ENCODE results near the gene CTF1.
"Not testable (repeated sequence)": the region's sequence is repeated elsewhere in the genome, so short reads cannot be mapped to it uniquely, and the experiment has no call there.

The CTF1 gene

DNA sequence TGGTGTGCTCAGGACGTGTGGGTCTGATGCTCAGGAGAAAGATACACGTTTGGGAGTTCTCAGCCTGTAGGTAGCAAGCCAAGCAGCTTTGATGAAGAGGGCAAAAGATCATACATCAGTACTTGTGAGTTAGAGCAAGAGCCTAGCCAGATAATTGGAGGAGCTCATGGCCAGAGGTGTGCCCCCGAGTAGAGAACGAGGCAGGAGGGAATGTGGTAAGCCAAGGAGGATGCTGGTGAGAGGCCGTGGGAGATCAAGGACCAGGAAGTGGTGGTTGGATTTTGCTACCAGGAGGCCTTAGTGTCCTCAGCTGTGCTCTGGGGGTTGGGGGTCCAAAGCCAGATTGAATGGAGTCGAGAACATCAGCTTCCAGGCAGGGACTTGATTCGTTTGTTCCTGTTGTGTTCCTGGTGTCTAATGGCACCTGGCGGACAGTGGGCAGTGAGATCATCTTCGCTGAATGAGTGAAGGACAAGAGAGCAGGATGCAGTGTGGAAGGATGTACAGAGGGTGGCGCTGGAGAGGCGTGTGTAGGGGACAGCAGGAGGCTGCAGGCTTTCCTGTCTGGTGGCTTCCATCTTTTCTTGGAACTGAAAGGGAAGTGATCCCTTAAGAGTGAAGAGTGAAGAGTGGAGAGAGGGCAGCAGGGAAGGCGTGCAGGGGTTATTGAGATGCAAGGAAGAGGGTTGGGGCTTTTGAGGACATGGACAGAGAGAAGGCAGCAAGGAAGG is 38.6 kb downstream of the CTF1 start:
- no peak for DNase-seq

DNA sequence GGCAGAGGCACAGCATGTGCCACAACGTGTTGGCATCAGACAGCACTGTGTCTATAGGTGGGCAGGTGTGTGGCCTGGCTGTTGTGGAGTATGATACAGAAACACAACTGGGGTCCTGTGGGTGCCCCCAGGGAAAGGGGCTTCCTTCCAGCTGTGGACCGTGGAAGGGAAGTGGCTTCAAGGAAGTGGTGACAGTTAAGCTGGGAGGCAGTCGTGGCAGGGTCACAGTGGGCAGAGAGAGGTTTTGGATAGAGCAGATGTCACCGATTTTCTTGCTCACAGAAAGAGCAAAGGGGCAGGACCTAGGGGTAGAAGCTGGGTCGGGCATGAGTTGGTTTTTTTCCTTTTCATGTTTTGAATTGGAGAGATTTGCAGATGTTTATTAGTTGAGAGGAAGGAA is 41.3 kb downstream of the CTF1 start:
- no peak for DNase-seq

DNA sequence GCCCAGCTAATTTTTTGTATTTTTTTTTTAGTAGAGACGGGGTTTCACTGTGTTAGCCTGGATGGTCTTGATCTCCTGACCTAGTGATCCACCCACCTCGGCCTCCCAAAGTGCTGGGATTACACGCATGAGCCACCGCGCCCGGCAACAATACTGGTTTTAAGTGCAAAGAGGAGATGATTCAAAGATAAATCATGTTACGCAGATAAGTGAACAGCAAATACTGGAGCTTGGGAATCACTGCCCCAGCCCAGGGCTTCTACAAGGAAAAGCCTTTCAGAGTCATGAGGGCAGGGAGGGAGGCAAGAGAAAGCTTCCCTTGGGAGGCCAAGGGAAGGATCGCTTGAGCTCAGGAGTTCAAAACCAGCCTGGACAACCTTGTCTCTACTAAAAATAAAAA is 43.2 kb downstream of the CTF1 start:
- not testable (repeated sequence) for DNase-seq

DNA sequence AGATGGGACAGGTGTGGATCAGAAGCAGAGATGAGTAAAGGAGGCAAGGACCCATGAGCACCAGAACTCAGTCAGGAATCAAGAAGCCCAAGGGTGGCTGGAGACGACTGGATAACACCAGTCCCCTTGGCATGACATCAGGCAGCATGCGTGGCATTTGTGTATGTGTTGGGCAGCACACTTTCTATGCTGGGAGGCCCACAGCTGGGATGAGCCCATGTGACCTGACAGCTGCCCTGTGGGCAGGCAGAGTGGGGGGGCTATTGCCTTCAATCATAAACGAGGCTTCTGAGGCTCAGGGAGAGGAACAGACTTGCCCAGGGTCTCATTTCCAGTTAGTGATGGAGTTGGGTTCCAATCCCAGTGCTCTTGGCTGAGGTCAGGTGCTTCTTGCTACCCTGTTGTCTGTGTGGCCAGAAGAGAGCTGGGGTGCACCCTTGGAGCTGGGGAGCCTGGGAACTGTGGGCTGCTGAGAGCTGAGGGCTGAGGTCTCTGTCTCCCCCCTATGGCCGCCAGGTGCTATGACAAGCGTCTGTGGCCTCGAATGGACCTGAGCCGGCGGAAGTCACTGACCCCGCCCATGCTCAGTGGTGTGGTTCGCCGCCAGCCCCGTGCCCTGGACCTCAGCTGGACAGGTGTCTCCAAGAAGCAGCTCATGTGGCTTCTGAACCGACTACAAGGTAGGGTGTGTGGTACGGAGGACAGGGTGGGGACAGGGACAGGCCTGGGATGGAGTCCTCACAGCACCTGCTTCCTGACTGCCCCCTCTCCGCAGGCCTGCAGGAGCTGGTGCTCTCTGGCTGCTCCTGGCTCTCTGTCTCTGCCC is 45.4 kb downstream of the CTF1 start:
- DNase-seq = peak; percentile 40

DNA sequence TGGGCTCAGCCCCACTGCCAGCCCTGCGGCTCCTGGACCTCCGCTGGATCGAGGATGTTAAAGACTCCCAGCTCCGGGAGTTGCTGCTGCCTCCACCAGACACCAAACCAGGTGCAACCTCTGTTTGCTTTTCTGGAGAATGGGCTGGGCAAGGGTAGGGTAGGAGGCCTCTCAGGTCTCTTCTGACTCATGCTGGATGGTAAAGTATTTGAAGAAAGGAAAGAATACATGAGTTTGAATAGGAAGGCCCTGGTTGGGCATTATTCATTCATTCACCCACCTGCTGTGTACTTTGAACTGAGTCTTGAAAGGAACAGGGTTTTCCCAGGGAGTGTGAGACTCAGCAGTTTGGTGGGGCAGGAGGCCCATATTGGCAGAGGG is 46.0 kb downstream of the CTF1 start:
- DNase-seq = no peak

DNA sequence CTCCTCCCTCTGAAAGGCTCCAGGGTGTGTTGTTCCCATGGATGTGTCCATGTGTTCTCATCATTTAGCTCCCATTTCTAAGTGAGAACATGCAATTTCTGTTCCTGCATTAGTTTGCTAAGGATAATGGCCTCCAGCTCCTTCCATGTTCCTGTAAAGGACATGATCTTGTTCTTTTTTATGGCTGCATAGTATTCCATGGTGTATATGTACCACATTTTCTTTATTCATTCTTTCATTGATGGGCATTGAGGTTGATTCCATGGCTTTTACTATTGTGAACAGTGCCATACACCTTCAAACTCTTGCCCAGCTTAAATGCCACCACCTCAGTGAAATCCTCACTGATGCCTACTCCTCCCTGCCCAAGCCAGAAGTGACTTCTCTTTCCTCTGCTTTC is 47.9 kb downstream of the CTF1 start:
- no peak for DNase-seq

DNA sequence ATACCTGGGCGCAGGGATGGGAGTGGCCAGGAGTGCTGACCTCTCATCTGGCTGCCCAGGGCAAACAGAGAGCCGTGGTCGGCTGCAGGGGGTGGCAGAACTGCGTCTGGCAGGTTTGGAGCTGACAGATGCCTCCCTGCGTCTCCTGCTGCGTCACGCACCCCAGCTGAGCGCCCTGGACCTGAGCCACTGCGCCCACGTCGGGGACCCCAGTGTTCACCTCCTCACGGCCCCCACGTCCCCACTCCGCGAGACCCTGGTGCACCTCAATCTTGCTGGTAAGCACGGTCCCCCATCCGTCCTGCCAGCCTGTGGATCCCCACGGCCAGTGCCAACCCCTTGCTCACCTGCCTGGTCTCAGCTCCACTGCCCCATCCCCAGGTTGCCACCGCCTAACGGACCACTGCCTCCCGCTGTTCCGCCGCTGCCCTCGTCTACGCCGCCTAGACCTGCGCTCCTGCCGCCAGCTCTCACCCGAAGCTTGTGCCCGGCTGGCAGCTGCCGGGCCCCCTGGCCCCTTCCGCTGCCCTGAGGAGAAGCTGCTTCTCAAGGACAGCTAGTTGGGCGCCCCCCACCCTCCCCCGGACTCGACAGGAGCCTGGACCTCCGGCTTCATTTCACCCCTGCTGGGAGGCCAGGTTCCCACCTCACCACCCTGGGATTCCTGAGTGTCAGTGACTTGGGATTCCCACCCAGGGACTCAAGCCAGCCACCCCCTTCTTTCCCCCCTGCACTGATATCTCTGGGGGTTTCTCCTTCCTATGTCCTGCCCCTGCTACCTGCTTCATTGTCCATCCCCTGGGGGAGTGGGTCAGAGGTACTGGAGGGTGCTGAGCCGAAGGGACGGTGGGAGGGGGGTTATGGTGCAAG is 50.5 kb downstream of the CTF1 start:
- DNase-seq = no peak

DNA sequence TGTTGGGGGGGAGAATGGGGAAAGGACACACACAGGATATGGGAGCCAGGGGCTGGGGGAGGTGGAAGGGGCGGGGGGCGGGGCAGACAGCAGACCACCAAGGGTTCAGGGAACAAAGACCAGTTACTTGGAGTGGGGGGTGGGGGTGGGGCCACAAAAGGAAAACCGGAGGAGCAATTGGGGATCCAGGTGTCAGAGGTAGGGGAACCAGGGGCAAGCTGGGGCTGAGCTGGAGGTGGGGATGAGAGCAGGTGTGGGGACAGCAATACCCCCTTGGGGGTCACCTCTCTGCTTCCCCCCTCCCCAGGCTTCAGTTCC is 51.1 kb downstream of the CTF1 start:
- DNase-seq = no peak

DNA sequence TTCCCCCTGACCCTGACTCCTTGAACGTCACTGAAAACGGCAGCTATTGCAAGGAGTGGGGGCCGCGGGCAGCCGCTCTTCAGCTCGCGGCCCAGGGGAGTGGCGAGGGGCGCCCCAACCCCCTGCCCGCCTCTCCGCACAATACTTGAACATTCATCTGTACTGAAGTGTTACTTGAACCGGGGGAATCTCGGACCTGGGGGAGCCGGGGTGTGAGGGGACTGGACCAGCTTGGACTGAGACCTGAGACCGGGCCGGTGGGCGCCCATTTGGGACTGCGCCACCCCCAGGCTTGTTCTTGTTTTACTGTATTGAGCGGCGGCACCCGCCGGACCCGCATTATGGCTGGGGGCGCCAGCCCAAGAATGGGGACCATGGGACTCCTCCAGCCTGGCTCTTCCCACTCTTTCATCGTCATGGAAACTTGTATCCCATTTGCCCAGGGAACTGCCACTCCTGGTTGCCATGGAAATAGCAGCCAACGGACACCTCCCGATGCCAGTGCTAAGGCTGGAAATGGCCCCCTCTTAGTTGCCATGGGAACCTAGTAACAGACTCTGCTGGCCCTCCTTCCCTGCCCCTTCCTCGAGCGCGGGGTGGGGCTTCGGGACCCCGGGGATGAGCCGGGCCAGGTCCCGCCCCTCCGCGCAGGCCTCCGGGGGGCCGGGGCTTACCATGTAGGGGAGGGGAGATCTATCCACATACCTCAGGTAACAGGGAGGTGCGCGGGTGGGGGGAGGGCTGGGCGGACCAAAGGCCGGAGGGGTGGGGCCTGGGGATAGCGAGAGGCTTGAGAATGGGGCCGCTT is 51.6 kb downstream of the CTF1 start:
- no peak for DNase-seq

DNA sequence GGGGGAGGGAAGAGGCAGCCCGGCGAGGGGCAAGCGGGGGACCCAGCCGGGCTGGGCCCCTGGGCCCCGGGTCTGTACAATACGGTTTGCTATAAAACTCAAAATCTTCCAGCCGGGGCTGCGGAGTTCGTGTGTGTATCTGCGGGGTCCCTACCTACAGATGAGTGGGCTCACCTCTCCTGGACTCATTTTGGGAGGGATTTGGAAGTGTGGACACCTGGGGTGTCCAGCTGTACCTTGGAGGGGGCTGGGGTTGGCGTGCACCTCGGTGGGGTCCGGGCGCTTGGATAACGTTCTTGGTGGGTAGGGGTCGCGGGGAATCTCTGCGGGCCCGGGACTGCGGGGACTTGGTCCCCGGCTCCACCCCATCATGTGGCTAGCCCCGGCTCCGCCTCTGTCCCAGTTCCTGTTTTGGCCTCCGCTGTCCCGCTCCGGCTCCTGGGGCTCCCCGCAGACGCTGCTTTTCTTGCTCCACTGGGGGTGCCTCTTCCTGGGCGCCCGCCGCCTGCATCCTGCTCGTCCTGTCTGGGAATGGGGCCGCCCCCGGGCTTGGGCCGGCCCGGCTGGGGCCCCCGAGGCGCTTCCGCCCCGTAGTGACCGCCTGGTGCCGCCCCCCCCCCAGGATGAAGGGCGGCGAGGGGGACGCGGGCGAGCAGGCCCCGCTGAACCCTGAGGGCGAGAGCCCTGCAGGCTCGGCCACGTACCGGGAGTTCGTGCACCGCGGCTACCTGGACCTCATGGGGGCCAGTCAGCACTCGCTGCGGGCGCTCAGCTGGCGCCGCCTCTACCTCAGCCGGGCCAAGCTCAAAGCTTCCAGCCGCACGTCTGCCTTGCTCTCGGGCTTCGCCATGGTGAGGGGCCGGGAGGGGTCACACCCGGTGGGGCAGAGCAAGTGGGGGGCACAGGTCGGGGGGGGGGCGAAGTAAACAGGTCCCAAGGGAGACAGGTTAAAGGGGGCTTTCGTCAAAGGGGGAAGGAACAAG is 52.5 kb downstream of the CTF1 start, which contains the start of gene ORAI3:
ORAI3 (plus strand) TSS at position 402 of the 983 bp plus-strand sequence; CDS start at position 624, 222 bp downstream.
- DNase-seq = no peak

DNA sequence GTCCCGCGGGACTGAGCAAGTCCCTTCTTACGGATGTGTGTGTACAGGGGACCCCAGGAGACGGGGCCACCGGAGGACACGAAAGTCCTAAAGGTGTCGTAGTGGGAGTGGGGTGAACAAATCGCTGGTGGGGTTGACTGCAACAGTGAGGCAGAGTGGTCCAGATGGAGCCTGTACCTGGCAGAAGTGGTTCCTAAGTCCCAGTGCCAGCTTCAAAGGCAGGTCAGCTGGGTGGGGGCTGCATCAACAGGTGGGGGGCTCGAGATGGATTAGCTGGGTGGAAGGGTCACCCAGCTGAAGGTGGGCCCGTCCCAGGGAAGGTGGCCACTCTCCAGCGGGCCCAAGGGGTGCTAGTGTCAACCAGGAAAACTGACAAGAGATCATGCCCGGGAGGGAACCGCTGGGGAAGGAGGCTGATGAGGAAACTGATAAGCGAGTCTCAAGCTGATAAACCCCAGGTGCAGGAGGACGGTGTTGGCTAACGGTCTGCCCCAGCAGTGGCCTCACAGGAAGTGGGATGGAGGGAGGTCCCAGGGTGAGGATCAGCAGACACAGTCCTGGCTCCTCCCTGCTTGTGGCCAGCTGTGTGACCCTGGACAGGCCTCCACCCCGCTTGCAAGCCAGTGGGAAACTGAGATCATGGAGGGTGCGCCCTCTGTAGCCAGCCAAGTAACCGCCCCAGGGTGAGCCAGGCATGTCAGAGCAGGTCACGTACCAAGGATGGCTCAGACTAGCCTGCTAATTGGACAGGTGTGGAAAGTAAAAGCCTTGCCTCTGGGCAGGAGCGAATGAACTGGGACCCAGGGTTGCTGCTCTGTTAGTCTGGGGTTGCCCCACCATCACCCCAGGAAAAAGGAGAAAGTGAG is 53.5 kb downstream of the CTF1 start:
- DNase-seq = no peak

DNA sequence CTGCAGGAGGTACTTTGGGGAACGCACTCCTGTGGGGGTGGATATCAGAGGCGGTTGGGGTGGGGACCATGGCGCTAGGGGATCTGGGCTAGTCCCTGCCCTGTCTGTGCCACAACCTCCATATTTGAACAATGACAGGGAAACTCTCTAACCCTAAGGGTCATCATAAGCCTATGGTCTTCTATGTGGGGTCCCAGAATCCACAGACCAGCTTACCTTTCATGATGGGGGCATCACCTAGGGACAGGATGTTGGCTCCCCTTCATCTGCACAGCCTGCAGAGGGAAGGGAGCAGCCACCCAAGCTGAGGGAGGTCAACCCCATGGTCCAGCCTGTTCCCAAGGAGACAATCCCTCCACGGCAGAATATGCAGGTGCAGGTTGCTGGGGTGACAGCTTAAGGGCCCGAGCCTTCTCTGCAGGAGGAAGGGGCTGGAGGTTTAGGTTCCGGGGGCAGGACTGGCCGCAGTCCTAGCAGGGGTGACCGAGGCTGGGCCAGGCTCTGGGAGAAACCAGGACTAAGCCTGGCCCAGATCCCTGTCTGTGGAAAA is 54.2 kb downstream of the CTF1 start:
- DNase-seq = no peak

DNA sequence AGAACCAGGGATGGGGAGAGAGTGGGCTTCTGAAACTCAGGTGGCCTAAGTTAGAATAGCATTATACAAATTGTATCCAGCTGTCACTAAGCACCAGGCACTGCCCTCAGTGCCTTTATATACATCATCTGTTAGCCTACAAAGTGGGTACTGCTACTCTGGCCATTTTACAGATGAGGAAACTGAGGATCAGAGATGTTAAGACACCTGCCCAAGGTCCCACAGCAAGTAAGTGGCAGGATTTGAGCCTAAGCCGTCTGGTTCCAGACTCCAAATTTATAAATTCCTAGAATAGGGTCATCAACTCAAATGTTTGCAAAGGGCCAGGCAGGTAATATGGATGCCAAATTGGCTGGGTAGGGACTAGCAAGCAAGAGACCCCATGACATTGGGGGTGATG is 54.8 kb downstream of the CTF1 start:
- DNase-seq = no peak

DNA sequence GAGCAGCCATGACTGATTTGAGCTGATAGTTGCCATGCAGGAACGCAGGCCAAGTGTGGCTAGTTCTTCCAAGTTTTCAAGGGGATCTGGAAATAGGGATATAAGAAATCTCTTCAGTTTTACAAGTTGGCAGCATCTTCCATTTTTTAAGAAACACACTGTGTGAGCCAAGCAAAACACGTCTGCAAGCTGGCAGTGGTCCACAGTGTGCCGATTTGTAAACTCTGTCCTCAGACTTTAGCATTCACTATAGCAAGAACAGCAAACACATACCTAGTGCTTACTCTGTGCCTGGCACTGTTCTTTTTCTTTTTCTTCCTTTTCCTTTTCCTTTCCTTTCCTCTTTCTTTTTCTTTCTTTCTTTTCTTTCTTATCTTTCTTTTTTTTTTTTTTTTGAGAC is 55.3 kb downstream of the CTF1 start:
- DNase-seq = no peak

DNA sequence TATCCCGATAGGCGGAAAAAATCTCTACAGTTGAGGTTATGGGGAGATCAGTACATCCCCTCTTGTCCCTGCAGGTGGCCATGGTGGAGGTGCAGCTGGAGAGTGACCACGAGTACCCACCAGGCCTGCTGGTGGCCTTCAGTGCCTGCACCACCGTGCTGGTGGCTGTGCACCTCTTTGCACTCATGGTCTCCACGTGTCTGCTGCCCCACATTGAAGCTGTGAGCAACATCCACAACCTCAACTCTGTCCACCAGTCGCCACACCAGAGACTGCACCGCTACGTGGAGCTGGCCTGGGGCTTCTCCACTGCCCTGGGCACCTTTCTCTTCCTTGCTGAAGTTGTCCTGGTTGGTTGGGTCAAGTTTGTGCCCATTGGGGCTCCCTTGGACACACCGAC is 56.7 kb downstream of the CTF1 start:
- DNase-seq = no peak
